ENCODE results near the gene ZNF326.
"Not testable (repeated sequence)": the region's sequence is repeated elsewhere in the genome, so short reads cannot be mapped to it uniquely, and the experiment has no call there.

The ZNF326 gene

DNA sequence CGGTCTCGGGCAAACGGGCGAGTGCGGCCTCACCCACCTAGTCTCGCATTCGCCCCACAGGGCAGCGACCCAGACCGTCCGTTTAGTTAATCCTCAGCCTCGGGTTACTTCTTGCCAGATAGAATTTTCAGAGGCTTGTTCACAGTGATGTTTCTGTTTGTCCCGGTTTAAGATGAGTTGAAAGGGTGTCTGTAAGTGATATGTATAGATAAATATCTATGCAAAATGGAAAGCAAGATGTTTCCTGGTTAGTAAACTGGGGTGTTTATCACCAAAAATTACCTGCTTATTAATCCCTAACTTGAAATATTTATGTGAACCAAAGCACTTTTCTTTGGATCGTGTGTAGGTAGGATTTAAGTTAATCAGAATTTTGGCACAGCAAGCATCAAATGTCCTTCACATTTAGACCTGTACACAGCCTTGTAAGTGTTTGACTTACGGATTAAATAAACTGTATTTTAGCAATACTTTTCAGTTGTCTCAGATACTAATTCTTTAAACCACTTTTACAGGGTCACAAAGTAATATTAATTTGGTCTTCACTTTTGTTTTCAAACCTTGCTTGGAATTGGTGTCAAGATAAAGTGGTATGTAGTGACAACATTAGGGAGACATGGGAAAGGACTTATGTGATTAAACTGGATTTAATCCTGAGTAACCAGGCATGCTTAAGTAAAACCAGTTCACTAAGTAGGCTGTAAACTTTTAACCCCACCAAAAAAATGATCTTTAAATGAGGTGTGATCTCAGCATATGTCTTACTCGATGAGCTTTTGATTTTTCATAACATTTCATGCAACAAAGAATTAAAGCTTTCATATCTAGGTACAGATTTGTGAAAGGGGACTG lies 914 bp downstream of the ZNF326 start:
- DNase-seq (ENCODE audit: low read depth in 2 of 3, low spot score in 2 of 3) = no peak

DNA sequence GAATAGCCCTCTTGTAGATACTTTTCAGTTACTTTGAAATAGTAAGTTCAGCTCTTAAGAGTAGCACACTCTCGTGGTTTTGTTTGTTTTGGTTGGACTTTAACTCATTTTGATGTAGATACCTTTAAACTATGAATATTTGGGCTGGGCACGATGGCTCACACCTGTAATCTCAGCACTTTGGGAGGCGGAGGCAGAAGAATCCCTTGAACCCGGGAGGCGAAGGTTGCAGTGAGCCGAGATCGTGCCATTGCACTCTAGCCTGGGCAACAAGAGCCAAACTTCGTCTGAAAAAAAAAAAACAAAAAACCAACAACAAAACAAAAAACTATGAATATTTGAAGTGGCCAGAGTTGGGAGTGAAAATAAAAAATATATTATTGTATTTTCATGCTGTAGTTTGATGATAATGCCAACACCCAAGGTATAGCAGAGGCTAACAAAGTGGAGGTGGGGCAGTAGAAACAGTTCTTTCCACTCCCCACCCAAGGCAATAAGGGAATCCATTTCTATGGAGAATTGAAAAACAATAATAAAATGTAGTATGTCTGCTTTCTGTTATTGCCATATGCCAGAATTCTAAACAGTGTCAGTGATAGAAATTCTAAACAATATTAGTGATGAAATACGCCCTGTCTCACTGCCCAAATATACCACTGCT lies 1.7 kb downstream of the ZNF326 start:
- DNase-seq (ENCODE audit: low read depth in 2 of 3, low spot score in 2 of 3) = no peak

GRCh38 chr1:89997152-89997551 lies 2.2 kb downstream of the ZNF326 start:
- not testable (repeated sequence) for DNase-seq (ENCODE audit: low read depth in 2 of 3, low spot score in 2 of 3)

GRCh38 chr1:89998306-89998705 lies 3.4 kb downstream of the ZNF326 start:
- DNase-seq (ENCODE audit: low read depth in 2 of 3, low spot score in 2 of 3) = no peak

DNA sequence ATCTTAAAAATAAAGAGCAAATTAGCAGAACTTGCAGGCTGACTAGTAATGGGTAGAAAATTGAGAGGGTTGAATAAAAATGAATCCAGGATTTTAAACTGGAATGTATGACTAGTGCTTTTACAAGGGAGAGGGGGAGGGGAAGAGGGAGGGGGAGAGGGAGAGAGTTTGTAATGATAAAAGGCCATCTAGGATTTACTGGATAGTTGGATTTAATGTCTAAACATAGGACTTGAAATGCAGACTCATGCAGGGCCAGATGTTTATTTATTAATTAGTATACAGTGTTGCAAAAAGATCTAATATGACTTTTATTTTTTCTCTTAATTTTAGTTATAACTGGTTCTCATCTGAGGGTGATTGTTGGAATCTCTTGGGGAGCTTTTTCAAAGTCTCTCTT lies 4.3 kb downstream of the ZNF326 start:
- no peak for DNase-seq (ENCODE audit: low read depth in 2 of 3, low spot score in 2 of 3)

GRCh38 chr1:89999628-90000027 lies 4.7 kb downstream of the ZNF326 start:
- DNase-seq (ENCODE audit: low read depth in 2 of 3, low spot score in 2 of 3) = no peak

GRCh38 chr1:90000934-90001676 lies 6.2 kb downstream of the ZNF326 start:
- DNase-seq (ENCODE audit: low read depth in 2 of 3, low spot score in 2 of 3) = no peak

DNA sequence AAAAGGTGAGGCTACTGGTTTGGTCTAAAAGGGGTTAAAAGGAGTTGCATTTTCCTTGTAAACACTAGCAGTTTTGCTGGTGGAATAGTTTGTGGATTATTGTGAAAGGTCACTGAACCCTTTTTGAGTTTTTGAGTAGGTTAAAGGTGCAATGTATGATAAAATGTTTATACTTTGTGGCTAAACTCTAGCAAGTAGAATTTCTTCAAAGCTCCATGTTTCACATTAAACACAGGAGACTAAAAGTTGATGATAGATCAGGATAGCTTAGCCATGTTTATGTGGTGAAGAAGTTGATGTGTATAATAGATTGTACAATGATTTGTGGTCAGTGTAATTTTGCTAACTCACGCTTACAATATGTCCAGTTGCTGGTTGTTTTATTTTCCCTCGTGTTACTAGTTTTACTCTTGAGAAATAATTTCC lies 13.1 kb downstream of the ZNF326 start:
- DNase-seq (ENCODE audit: low read depth in 2 of 3, low spot score in 2 of 3) = no peak

GRCh38 chr1:90012300-90012699 lies 17.4 kb downstream of the ZNF326 start:
- DNase-seq (ENCODE audit: low read depth in 2 of 3, low spot score in 2 of 3) = no peak

- DNase-seq (ENCODE audit: low read depth in 2 of 3, low spot score in 2 of 3) = no peak
These were observed 28.8 kb downstream of the ZNF326 start for GRCh38 chr1:90023691-90024090.

- no peak for DNase-seq (ENCODE audit: low read depth in 2 of 3, low spot score in 2 of 3)
These were observed 32.4 kb downstream of the ZNF326 start for GRCh38 chr1:90027281-90027680.

- no peak for DNase-seq (ENCODE audit: low read depth in 2 of 3, low spot score in 2 of 3)
These were observed 44.7 kb downstream of the ZNF326 start for GRCh38 chr1:90039652-90040051.

- DNase-seq (ENCODE audit: low read depth in 2 of 3, low spot score in 2 of 3) = no peak
These were observed 48.7 kb downstream of the ZNF326 start for GRCh38 chr1:90043586-90043985.

- DNase-seq (ENCODE audit: low read depth in 2 of 3, low spot score in 2 of 3) = no peak
These were observed 49.4 kb downstream of the ZNF326 start for GRCh38 chr1:90044346-90044745.

GRCh38 chr1:90045853-90046563 lies 51.1 kb downstream of the ZNF326 start:
- no peak for DNase-seq (ENCODE audit: low read depth in 2 of 3, low spot score in 2 of 3)

GRCh38 chr1:90046635-90047034 lies 51.7 kb downstream of the ZNF326 start:
- no peak for DNase-seq (ENCODE audit: low read depth in 2 of 3, low spot score in 2 of 3)

- no peak for DNase-seq (ENCODE audit: low read depth in 2 of 3, low spot score in 2 of 3)
These were observed 53.1 kb downstream of the ZNF326 start for GRCh38 chr1:90048043-90048442.

GRCh38 chr1:90062700-90063643 lies 68.1 kb downstream of the ZNF326 start:
- DNase-seq (ENCODE audit: low read depth in 2 of 3, low spot score in 2 of 3) = not testable (repeated sequence)

- not testable (repeated sequence) for DNase-seq (ENCODE audit: low read depth in 2 of 3, low spot score in 2 of 3)
These were observed 69.2 kb downstream of the ZNF326 start for GRCh38 chr1:90064109-90064508.
